ENCODE results near the gene ASGR2.

ASGR2 gene

GRCh38 chr17:7064261-7064660 is 50.4 kb downstream of the ASGR2 start:
- DNase-seq (ENCODE audit: low read depth in 2 of 3, low spot score in 1 of 3): no peak

- no peak for DNase-seq (ENCODE audit: low read depth in 2 of 3, low spot score in 1 of 3)
Measured at GRCh38 chr17:7063518-7064094, 51.0 kb downstream of the ASGR2 start.

GRCh38 chr17:7060165-7060891 is 54.3 kb downstream of the ASGR2 start:
- DNase-seq (ENCODE audit: low read depth in 2 of 3, low spot score in 1 of 3): peak in 1 of 3 donors; percentile 30

- DNase-seq (ENCODE audit: low read depth in 2 of 3, low spot score in 1 of 3): no peak
Measured at GRCh38 chr17:7058831-7059447, 55.7 kb downstream of the ASGR2 start.

- no peak for DNase-seq (ENCODE audit: low read depth in 2 of 3, low spot score in 1 of 3)
Measured at GRCh38 chr17:7056386-7056785, 58.2 kb downstream of the ASGR2 start.

All from stimulated activated CD4-positive, alpha-beta T cell treated with anti-CD3 and anti-CD28 coated beads, Interleukin-12 subunit alpha, Interleukin-12 subunit beta, amount 100 ng/mL, for 48 hours (primary cell).